AG08396 (cell line): ENCODE measurements around the gene DCP1B.
A peak's percentile ranks its signal among the peaks of the same experiment; 100 is the strongest.
"Not testable (repeated sequence)": the region's sequence is repeated elsewhere in the genome, so short reads cannot be mapped to it uniquely, and the experiment has no call there.

ENCODE experiments used
- DNase-seq: peaks from one replicate; pipeline ENCODE4 v3.0.0; 2012; ENCODE audit warnings: low spot score, mixed read lengths

Gene DCP1B

GRCh38 chr12:1974812-1975211, 29.4 kb downstream of the DCP1B start:
- no peak for DNase-seq

DNA sequence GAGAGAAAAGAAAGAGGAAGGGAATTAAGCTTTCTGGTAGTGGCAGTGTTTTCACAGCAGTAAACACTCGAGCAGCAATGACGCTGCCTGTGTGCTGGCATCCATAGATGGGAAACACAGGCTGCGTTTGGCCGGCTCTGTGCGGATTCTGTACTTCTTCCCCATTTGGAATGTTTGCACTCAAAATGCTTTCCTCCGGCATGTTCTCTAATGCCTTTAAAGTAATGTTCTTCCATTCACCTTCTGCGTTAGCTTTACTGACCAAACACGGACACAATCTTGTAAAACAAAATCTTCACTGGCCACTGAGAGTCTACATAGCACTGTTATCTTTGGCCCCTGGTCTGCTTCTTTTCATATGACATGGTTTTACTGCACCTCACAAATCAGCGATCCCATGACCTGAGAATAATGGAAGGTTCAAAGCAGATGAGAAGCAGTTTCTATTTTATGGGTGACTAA, 31.4 kb downstream of the DCP1B start:
- peak; percentile 53 for DNase-seq

DNA sequence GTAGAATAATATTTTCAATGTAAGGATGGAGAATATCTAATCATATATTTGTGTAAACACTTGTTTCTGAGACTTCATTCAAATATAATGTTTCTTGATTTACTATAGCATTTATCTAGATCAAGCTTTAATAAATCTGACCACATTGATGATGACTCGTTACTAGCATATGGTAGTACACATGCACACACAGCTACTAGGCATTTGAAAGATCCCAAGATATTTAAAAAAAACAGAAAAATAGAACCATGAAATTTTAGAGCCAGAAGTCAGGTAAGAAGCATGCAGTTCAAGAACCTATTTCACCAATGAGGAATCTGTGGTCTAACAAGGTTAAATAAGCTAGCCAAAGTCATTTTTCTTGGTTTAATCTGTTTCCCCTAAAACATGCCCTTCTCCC, 32.0 kb downstream of the DCP1B start:
- no peak for DNase-seq

DNA sequence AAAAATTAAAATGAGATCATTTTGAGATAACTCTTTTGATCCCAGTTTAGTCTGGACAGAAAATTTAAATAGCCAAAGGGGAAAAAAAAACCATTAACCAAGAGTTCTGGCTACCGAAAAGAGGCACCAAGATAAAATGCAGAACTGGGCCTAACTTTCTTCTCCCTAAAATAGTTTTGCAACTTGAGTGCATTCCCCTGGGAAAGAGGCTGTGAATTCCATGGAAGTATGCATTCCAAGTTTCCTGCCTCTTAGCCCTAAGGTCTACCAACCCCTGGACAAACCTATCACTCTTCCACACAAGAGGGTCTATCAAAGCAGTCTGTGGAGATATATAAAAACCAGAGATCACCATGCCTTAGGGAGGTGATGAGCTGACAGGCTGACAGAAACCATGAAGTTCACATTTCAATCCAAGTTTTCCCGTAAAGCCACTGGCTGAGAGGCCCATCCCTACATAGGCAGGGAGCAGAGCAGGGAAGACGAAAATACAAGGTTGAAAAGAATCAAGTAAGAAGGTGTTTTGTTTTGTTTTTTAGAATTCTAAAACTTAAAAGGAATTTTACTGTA, 33.8 kb downstream of the DCP1B start:
- no peak for DNase-seq

DNA sequence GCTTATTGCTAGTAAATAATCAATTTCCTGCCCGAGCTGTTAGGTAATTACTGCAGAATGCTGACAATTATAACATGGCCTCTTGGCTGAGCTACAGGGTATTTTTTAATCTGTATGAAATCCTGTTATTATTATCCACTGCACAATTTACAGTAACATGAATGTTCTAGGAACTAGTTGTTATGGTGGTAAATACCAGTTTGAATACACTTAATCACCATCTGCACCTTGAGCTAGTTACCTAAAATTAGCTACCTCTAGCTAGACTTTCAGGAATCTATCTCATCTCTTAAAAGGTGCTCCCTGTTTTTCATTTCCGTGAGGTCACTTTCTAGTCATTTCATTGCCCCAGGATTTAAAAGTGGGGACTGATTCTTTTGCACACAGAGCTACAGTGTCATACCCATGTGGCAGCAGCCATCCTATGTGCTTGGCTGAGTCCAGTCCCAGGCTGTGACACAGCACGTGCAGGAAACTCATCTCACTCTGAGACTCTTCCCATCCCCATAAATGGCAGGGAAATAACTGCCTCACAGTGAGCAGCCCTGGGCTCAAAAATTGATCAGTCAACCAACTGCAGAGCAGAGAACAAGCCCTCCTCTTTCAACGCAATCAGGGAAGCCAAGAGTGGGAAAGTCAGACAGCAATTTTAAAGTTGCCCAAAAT, 37.6 kb downstream of the DCP1B start:
- DNase-seq, result no peak

GRCh38 chr12:1965916-1966315, 38.3 kb downstream of the DCP1B start:
- no peak for DNase-seq

GRCh38 chr12:1962051-1963020, 41.9 kb downstream of the DCP1B start:
- no peak for DNase-seq

GRCh38 chr12:1956716-1957115, 47.5 kb downstream of the DCP1B start:
- DNase-seq, result no peak

DNA sequence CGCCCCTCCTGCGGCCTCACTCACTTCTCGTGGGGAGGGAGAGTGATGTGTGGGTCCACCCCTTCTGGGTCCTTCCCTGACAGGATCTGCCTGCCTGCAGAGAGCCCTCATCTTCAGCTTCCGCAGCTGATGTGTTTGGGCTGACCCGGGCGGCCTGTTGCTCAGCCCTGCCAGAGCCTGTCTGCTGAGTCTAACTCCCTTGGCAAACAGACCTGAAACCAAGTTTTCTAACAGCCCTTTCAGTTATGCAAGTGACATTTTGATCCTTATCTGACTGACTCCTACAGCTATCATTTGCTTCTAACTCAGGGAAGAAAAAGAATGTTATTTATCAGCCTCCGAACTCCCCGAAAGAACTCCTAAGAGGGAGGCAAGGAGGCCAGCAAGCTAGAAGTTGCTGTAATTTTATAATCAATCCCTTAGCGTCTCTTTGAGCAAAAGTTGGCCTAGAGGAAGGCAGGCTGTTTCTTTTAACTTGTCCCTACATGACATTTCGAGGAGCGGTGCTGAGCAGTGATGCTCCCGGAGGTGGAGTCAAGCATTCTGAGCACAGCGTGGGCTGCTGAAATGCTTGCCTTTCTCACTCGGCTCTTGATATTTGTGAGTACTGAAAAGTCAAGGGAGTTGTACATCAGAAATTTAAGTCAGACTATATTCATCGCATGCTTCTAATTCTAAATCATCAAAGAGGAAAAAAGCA, 54.3 kb downstream of the DCP1B start:
- no peak for DNase-seq

DNA sequence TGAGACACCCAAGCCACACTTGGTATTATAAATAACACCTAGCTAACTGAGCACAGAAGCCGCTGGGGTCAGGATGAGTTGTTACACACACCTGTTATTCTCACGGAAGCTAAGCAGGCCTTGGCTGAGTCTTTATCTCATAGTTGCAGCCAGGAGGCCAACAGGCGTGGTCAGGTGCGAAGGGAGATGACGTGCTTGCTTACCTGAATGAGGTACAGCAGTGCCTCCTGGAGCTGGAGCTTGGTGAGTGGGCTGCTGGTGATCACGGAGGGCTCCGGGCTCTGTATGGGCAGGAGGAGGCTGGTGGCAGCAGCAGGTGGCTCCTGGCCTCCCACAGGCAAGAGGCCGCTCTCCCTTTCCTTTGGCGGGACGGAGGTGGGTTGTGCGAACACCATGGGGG, 55.4 kb downstream of the DCP1B start:
- no peak for DNase-seq

- DNase-seq, result no peak
Measured at GRCh38 chr12:1947081-1947480, 57.2 kb downstream of the DCP1B start.

- no peak for DNase-seq
Measured at GRCh38 chr12:1946296-1946695, 58.0 kb downstream of the DCP1B start.

DNA sequence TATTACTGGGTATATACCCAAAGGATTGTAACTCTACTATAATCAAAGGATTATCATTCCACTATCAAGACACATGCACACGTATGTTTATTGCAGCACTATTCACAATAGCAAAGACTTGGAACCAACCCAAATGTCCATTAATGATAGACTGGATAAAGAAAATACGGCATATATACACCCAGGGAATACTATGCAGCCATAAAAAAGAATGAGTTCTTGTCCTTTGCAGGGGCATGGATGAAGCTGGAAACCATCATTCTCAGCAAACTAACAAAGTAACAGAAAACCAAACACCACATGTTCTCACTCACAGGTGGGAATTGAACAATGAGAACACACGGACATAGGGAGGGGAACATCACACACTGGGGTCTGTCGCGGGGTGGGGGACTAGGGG, 58.8 kb downstream of the DCP1B start:
- not testable (repeated sequence) for DNase-seq

DNA sequence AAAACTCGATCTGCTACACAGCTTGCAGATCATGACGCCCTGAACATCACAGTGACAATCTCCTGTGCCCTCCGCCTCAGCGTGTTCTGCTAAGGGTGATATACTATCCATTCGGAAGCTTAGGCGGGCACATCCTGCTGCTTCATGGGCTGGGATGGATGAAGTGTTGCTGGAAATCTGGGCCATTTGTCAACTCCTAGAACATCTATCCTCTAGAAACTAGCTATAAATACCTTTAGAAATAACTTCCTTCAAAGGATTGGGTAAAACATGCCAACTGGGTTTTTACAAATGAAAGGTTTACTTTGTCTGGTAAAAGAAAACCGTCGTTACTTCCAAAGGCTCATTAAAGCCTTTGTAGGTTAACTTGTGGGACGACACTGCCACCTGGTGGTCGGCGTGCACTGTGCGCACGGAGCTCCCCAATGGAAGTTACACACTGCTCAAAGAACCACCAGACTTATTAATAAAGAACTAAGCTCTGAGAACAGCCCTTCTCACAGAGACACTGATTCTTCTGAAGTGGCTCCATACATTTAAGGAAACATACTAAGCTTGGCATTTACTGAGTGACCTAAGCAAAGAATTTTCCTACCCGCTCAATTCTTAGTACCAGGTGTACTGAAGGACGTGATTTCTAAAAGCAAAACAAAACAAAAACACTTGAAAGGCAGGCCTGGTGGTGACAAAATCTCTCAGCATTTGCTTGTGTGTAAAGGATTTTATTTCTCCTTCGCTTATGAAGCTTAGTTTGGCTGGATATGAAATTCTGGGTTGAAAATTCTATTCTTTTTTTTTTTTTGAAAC, 64.3 kb downstream of the DCP1B start:
- peak; percentile 86 for DNase-seq

DNA sequence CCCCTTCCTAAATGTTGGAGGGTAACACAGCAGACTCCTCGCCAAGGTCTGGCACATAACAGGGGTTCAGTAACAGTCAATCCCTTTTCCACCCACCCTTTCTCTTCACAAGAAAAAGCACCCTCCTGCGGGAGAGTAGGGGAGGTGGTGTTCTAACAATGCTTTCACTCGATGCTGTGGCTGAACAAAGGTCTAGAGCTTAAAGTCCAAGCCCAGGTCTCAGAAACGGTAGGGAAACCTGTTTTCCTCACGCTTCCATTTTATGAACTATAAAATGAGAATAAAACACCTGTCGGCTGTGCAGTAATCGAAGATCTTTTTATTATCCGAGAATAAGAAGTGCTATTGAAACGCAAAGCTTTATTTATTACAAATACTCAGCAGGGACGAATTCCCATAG, 64.9 kb downstream of the DCP1B start:
- DNase-seq, result no peak

- no peak for DNase-seq
Measured at GRCh38 chr12:1937481-1938224, 66.6 kb downstream of the DCP1B start.

- peak; percentile 79 for DNase-seq
Measured at GRCh38 chr12:1936406-1937320, 67.6 kb downstream of the DCP1B start.

DNA sequence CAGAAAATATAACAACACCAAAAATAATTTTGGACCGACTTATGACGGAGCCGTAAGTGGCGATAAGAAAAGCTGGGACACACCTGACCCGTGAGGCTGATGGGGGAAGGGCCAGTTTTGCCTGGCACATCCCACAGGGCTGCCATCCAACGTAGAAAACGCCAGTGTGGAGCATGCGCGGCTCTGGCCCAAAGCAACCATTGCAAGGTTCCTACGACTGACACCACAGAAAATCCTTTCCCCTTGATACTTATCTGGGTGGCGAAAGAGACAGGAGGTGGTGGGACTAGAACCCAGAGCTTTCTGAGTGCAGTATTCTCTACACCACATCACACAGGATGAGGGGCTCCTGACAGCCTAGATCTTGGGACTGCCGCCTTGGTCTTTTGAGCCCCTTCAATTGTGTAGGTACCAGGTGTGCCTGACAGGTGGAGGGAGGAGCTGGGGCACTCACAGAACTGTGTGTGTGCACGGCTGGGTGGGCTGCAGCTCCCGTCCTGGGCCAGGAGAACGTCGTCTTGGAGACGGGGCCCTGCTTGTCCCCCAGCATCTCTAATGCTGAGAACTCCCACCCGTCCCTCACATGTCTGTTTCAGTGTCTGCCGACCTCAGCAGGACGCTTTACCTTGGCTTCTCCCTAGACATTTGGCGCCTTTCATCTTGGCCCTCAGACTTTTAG, 68.4 kb downstream of the DCP1B start:
- no peak for DNase-seq

DNA sequence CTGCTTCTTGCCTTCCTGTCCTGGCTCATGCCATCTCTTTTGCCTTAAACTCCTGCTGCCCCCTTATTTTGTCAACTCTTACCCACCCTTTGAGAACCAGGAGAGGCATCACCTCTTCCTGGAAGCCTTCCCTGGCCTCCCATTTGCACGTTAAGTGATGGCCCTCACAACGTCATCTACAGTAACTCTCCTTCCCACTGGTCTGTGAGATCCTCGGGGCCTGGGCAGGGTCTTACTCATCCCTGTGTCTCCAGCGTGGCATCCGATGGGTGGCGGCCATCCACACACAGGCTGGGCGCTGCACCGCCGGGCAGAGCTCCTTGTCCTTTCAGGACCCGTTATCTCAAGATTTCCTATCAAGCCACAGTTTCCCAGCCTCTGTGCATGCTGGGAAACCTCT, 69.0 kb downstream of the DCP1B start:
- no peak for DNase-seq
